Stimulated activated CD4-positive, alpha-beta T cell treated with anti-CD3 and anti-CD28 coated beads, Interleukin-12 subunit alpha, Interleukin-12 subunit beta, amount 100 ng/mL, for 24 hours (primary cell): ENCODE data around the gene HSPD1.

ENCODE experiments used
- DNase-seq, 2 experiments: peaks; one replicate each; pipeline ENCODE4 v3.0.0-alpha.2; 2020; ENCODE audit warnings: low read depth in 2 of 2

Gene HSPD1

GRCh38 chr2:197499594-197500502 lies at the start of gene HSPD1, which contains the start of gene HSPE1:
Gene HSPD1 (minus strand): TSS chr2:197499840. CDS start chr2:197498848, 992 bp downstream.
Gene HSPE1 (plus strand): TSS chr2:197500379. CDS start chr2:197500437, 58 bp downstream.
- peak; percentile 98 to 99 for DNase-seq

GRCh38 chr2:197548582-197548981 lies 48.9 kb upstream of the HSPD1 start:
- no peak for DNase-seq

GRCh38 chr2:197547163-197547900 lies 47.7 kb upstream of the HSPD1 start:
- DNase-seq = no peak

GRCh38 chr2:197543206-197543605 lies 43.6 kb upstream of the HSPD1 start:
- DNase-seq = no peak

- DNase-seq = no peak
These were observed 40.1 kb upstream of the HSPD1 start for GRCh38 chr2:197539734-197540133.

GRCh38 chr2:197538412-197538811 lies 38.8 kb upstream of the HSPD1 start:
- no peak for DNase-seq

GRCh38 chr2:197517150-197517549 lies 17.5 kb upstream of the HSPD1 start:
- no peak for DNase-seq

GRCh38 chr2:197516393-197516761 lies 16.7 kb upstream of the HSPD1 start:
- DNase-seq = no peak

GRCh38 chr2:197515739-197516392 lies 16.2 kb upstream of the HSPD1 start, which contains the start of gene MOB4:
Gene MOB4 (plus strand): TSS chr2:197516066. CDS start chr2:197516087, 21 bp downstream.
- peak; percentile 88 to 90 for DNase-seq

- peak in 1 of 2 experiments; percentile 3 for DNase-seq
These were observed 15.7 kb upstream of the HSPD1 start for GRCh38 chr2:197515315-197515738.

GRCh38 chr2:197514754-197515153 lies 15.1 kb upstream of the HSPD1 start:
- DNase-seq = no peak

GRCh38 chr2:197513915-197514314 lies 14.3 kb upstream of the HSPD1 start:
- no peak for DNase-seq

- DNase-seq = no peak
These were observed 7.0 kb upstream of the HSPD1 start for GRCh38 chr2:197506658-197507057.

GRCh38 chr2:197504512-197504911 lies 4.9 kb upstream of the HSPD1 start:
- no peak for DNase-seq

GRCh38 chr2:197504000-197504399 lies 4.4 kb upstream of the HSPD1 start:
- no peak for DNase-seq

GRCh38 chr2:197502685-197503084 lies 3.0 kb upstream of the HSPD1 start:
- no peak for DNase-seq

GRCh38 chr2:197502201-197502600 lies 2.6 kb upstream of the HSPD1 start:
- no peak for DNase-seq

- no peak for DNase-seq
These were observed 977 bp upstream of the HSPD1 start for GRCh38 chr2:197500503-197501131.

- peak; percentile 27 to 44 for DNase-seq
These were observed 575 bp downstream of the HSPD1 start for GRCh38 chr2:197498937-197499593.

- no peak for DNase-seq
These were observed 1.3 kb downstream of the HSPD1 start for GRCh38 chr2:197498235-197498936.
